Osteoblast (primary cell): ENCODE measurements around the gene COPS3. TPM values are rescaled to one million over a fixed set of nuclear protein-coding genes. Genes with fewer than 3 reads are reported as not detected.

Experiments used
- DNase-seq: peaks from one replicate; pipeline ENCODE4 v3.0.0; 2011; ENCODE audit warnings: low spot score, mixed read lengths; ENCODE audit not compliant: insufficient read length; ENCODE audit errors: missing footprints
- H2AFZ ChIP-seq: 2 replicates; pipeline ENCODE4 v1.6.0; 2011; ENCODE audit warnings: mild to moderate bottlenecking, low read length
- H3K27ac ChIP-seq: 2 replicates; pipeline ENCODE4 v1.5.1; 2011; ENCODE audit warnings: mild to moderate bottlenecking, low read depth, low read length, moderate library complexity
- H3K27me3 ChIP-seq: 2 replicates; pipeline ENCODE4 v1.6.0; 2012; ENCODE audit warnings: mild to moderate bottlenecking, control low read depth, inconsistent platforms, low read length, moderate library complexity; ENCODE audit not compliant: insufficient read depth
- H3K36me3 ChIP-seq: 2 replicates; pipeline ENCODE4 v1.5.1; 2011; ENCODE audit warnings: mild to moderate bottlenecking, low read length, control low read depth, moderate library complexity; ENCODE audit not compliant: insufficient read depth
- H3K4me1 ChIP-seq: 2 replicates; pipeline ENCODE4 v1.5.1; 2011; ENCODE audit warnings: mild to moderate bottlenecking, low read length, control low read depth, moderate library complexity; ENCODE audit not compliant: insufficient read depth
- H3K4me2 ChIP-seq: 2 replicates; pipeline ENCODE4 v1.6.0; 2011; ENCODE audit warnings: mild to moderate bottlenecking, low read length; ENCODE audit not compliant: insufficient read depth
- H3K4me3 ChIP-seq: fragments of 200-600 bp; sonication (generic); 3 replicates; pipeline ENCODE4 v1.5.1; 2012; ENCODE audit warnings: mild to moderate bottlenecking, low read length, inconsistent platforms; ENCODE audit not compliant: insufficient read depth
- H3K79me2 ChIP-seq: 2 replicates; pipeline ENCODE4 v1.6.0; 2012; ENCODE audit warnings: mild to moderate bottlenecking, low read length, control low read depth, inconsistent platforms; ENCODE audit not compliant: insufficient read depth
- H3K9me3 ChIP-seq: 2 replicates; pipeline ENCODE4 v1.5.1; 2011; ENCODE audit warnings: low read depth, low read length, control low read depth
- H4K20me1 ChIP-seq: 2 replicates; pipeline ENCODE4 v1.6.0; 2012; ENCODE audit warnings: mild to moderate bottlenecking, low read length, control low read depth; ENCODE audit not compliant: insufficient read depth
- total RNA-seq: library from RNA; depleted of rRNA; stranded (reverse); fragments of >200 nt; gene quantifications from 2 replicates; pipeline ENCODE4 v1.2.3, GENCODE V29; 2012
- TF ChIP-seq, protein P1 (sequence below): IDR thresholded peaks from 2 replicates; pipeline ENCODE4 v1.5.1; 2011; ENCODE audit warnings: mild to moderate bottlenecking, low read depth, low read length, moderate library complexity; ENCODE audit errors: extremely low read depth

The COPS3 gene
- total RNA-seq, 1 donor, result 78.5 TPM

DNA sequence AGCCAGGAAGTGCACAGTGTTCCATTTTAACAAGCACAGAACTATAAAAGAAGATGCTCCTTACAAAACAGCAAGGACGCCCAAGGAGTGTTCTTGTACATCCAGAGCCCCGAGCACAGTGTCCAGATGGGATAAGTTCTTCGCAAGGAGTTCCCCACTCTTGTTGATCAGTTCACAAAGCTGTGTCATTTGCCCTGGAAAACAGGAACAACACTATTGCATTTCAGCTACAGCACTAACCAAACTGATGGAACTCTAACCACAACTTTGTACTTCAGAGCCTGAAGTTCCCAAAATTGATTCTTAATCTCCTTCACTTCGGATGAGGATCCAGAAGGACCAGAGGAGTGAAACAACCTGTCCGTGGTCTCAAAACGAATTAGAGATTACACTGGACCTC, 5.1 kb downstream of the COPS3 start:
- Histone ChIP-seq H3K36me3 (peaks cover 30% of the 10 kb centered on the region), H4K20me1 (peaks cover 45% of the 10 kb centered on the region), H3K27me3 (no peaks in the 10 kb centered on the region), H3K4me2 (no peak overlapping the region), H3K4me3 (no peak overlapping the region), H2AFZ (no peak overlapping the region), H3K79me2 (peaks cover 81% of the 10 kb centered on the region), H3K27ac (no peak overlapping the region), H3K4me1 (peaks cover 10% of the 10 kb centered on the region), H3K9me3 (no peaks in the 10 kb centered on the region)
- TF ChIP-seq, protein P1, sequence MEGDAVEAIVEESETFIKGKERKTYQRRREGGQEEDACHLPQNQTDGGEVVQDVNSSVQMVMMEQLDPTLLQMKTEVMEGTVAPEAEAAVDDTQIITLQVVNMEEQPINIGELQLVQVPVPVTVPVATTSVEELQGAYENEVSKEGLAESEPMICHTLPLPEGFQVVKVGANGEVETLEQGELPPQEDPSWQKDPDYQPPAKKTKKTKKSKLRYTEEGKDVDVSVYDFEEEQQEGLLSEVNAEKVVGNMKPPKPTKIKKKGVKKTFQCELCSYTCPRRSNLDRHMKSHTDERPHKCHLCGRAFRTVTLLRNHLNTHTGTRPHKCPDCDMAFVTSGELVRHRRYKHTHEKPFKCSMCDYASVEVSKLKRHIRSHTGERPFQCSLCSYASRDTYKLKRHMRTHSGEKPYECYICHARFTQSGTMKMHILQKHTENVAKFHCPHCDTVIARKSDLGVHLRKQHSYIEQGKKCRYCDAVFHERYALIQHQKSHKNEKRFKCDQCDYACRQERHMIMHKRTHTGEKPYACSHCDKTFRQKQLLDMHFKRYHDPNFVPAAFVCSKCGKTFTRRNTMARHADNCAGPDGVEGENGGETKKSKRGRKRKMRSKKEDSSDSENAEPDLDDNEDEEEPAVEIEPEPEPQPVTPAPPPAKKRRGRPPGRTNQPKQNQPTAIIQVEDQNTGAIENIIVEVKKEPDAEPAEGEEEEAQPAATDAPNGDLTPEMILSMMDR, result no peak
- no peak for DNase-seq

GRCh38 chr17:17269926-17270773, 10.9 kb downstream of the COPS3 start:
- H2AFZ ChIP-seq, result no peak overlapping the region
- no peak overlapping the region for H3K27ac ChIP-seq
- peaks cover 62% of the 10 kb centered on the region for H3K36me3 ChIP-seq
- peaks cover 12% of the 10 kb centered on the region for H4K20me1 ChIP-seq
- no peak overlapping the region for H3K4me3 ChIP-seq
- no peaks in the 10 kb centered on the region for H3K9me3 ChIP-seq
- H3K27me3 ChIP-seq, result no peaks in the 10 kb centered on the region
- H3K4me2 ChIP-seq, result no peak overlapping the region
- TF ChIP-seq, protein P1, result peak; percentile 26
- no peak for DNase-seq
- H3K79me2 ChIP-seq, result peaks cover 31% of the 10 kb centered on the region
- H3K4me1 ChIP-seq, result no peaks in the 10 kb centered on the region

DNA sequence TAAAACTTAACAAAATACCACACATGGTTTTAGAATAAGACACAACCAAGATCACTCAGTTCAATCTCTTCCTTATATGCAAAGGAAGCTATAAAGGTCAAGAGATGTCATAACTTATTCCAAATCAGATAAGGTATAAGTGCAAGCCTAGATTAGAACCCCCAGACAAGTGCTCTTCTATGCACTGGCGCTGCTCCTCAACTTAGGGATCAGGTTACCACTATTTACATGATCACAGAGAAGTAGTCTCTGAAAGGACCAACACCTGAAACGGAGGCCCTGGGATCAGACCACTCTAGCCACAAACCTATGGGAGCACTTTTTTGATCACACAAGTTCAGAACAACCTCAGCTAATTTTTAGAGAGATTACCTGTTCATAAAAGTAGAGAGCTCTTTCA, 16.6 kb downstream of the COPS3 start:
- Histone ChIP-seq H3K27ac (no peak overlapping the region), H3K9me3 (no peaks in the 10 kb centered on the region), H3K36me3 (peaks cover 68% of the 10 kb centered on the region), H3K4me3 (no peak overlapping the region), H3K4me2 (no peak overlapping the region), H2AFZ (no peak overlapping the region), H4K20me1 (peaks cover 3% of the 10 kb centered on the region), H3K4me1 (no peaks in the 10 kb centered on the region), H3K27me3 (no peaks in the 10 kb centered on the region), H3K79me2 (no peaks in the 10 kb centered on the region)
- DNase-seq, result no peak
- TF ChIP-seq, protein P1, result no peak

GRCh38 chr17:17258998-17259397, 22.0 kb downstream of the COPS3 start:
- TF ChIP-seq, protein P1, result no peak
- no peaks in the 10 kb centered on the region for H3K9me3 ChIP-seq
- no peak overlapping the region for H3K27ac ChIP-seq
- no peaks in the 10 kb centered on the region for H3K4me1 ChIP-seq
- H4K20me1 ChIP-seq, result no peaks in the 10 kb centered on the region
- H3K4me3 ChIP-seq, result no peak overlapping the region
- no peak for DNase-seq
- H3K4me2 ChIP-seq, result no peak overlapping the region
- no peaks in the 10 kb centered on the region for H3K27me3 ChIP-seq
- no peak overlapping the region for H2AFZ ChIP-seq
- peaks cover 70% of the 10 kb centered on the region for H3K36me3 ChIP-seq
- peaks cover 2% of the 10 kb centered on the region for H3K79me2 ChIP-seq
